Pulmonary artery endothelial cell (primary cell): Measurements from ENCODE around the gene ATAD3A. TPM values are rescaled to one million over a fixed set of nuclear protein-coding genes. Genes with fewer than 3 reads are reported as not detected.
"Not testable (repeated sequence)": the region's sequence is repeated elsewhere in the genome, so short reads cannot be mapped to it uniquely, and the experiment has no call there.

Experiments
- DNase-seq: peaks from one replicate; pipeline ENCODE4 v3.0.0-alpha.2; 2011; ENCODE audit warnings: low read depth, low spot score
- total RNA-seq: library from RNA; depleted of rRNA; stranded (reverse); fragments of >200 nt; gene quantifications from 2 replicates; pipeline ENCODE4 v1.2.3, GENCODE V29; 2014

Gene ATAD3A
- total RNA-seq, 1 donor from 2014 or later, result 64.1 TPM

DNA sequence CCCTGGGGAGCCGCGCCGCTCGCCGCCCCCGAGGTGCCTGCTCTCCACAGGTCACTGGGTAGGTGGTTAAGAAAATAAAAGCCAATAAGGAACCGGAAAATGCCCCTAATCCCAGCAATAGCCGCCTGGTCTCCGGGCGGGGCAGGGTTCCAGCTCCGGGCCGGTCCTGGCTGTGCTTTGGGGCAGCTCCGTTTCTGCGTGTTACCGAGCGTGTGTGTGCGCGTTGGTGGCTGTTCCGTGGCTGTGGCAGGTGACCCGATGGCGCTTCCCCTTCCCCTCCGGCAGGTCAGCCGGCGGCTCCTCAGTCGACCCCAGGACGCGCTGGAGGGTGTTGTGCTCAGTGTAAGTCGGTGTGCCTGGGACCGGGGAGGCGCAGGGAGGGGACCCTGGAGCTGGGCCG is 11.3 kb downstream of the ATAD3A start:
- DNase-seq, result not testable (repeated sequence)

- DNase-seq, result not testable (repeated sequence)
These were observed 11.7 kb downstream of the ATAD3A start for GRCh38 chr1:1523651-1524050.

DNA sequence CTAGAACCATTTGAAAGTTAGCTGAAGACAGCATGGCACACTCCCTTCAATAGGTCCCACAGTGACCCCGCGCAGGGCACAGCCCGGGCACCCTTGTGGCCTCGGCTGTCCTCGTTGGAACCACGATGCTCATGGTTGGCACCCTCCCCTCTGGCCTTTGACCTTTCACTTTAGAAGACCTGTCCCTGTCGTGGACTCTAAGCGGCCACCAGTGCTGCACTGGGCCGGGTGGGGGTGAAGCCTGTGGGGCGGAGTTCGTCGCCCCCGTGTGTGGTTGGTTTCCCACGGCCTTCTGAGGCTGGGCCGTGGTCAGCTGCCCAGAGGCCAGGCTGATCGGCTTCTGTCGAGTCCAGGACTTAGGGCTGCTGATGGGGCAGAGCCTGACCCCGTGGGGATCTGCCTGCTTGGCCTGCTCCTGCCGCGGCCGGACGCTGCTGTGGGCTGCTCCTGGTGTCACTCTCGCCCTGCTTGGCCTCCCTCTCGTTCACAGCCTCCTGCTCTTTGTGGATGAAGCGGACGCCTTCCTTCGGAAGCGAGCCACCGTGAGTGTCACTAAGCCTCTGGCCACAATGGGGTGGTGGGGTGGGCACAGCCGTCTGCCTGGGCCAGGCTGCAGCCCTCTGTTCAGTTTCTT is 12.9 kb downstream of the ATAD3A start:
- DNase-seq, result not testable (repeated sequence)

- DNase-seq, result not testable (repeated sequence)
These were observed 14.5 kb downstream of the ATAD3A start for GRCh38 chr1:1526476-1526875.

- no peak for DNase-seq
These were observed 15.3 kb downstream of the ATAD3A start for GRCh38 chr1:1527092-1527816.

- DNase-seq, result no peak
These were observed 16.6 kb downstream of the ATAD3A start for GRCh38 chr1:1528301-1529267.

- no peak for DNase-seq
These were observed 17.4 kb downstream of the ATAD3A start for GRCh38 chr1:1529321-1529720.

DNA sequence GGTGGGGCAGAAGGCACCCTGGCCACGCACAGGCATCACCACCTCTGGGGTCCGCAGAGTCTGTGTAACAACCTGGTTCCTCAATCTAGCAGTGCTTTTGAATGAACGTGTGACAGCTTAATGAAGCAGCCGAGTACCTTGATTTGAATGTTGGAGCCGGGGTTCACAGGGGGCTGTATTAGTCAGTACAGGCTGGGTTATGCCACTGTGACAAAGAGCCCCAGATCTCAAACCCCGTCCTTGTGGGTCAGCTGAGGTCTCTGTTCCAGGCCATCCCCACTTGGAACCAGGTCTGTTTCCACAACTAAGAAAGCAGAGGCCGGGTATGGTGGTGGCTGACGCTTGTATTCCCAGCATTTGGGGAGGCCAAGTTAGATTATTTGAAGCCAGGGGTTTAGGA is 18.0 kb downstream of the ATAD3A start:
- DNase-seq, result no peak

GRCh38 chr1:1531947-1532346 is 20.0 kb downstream of the ATAD3A start:
- DNase-seq, result no peak

GRCh38 chr1:1533176-1533893 is 21.4 kb downstream of the ATAD3A start:
- DNase-seq, result not testable (repeated sequence)

DNA sequence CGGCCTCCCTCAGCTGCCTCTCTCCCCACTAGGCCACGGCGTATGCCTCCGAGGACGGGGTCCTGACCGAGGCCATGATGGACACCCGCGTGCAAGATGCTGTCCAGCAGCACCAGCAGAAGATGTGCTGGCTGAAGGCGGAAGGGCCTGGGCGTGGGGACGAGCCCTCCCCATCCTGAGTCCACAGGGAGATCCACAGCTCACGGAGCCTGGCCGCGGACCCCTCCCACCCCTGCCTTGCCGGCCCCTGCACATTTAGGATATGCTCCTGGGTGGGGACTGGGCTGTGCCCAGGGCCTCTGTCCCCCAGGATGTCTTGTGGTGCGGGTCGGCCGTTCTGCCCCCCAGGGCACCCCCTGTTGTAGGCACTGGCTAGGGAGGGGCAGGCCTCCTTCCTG is 21.9 kb downstream of the ATAD3A start:
- not testable (repeated sequence) for DNase-seq

- no peak for DNase-seq
These were observed 22.6 kb downstream of the ATAD3A start for GRCh38 chr1:1534401-1535154.

- no peak for DNase-seq
These were observed 23.4 kb downstream of the ATAD3A start for GRCh38 chr1:1535201-1536018.

DNA sequence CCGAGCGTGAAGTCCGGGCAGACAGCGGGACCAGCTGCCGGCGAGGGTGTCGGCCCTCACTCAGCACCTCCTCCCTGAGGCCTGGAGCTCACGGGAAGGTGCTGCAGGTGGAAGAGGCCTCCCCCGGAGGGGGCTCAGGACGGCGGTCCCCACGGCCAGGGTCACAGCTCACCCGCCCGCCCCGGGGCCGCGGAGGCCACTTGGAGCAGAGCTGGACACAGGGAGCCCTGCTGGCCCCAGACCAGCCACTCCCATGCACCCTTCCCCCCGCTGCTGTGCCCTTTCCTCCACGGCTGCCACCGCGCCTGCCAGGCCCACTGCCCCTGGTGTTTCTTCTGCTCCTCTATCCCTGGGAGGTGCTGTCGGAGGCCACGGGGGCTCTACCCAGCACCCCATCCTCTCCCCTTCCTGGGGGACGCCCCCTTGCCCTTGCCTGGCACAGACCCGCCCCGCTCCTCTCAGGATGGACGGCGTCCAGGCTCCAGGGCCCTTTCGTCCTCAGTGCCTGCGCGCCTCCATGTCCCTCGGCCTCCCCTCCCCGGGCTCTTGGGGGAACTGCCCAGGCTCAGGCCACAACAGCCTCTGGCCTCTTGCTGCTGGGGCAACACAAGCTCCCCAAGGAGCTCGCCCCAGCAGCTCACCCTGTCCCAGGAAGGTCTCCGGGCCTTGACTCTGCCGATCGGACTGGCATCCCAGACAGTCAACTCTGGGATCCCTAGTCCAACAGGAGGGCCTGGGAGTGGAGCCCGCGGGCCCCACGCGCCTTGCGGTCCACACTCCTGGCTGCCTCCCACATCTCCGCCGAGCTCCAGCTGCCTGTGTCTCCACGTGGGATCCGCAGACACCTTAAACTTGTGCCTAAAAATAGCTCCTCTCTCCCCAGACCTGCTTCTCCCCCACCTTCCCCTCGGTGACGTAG is 24.3 kb downstream of the ATAD3A start:
- no peak for DNase-seq

DNA sequence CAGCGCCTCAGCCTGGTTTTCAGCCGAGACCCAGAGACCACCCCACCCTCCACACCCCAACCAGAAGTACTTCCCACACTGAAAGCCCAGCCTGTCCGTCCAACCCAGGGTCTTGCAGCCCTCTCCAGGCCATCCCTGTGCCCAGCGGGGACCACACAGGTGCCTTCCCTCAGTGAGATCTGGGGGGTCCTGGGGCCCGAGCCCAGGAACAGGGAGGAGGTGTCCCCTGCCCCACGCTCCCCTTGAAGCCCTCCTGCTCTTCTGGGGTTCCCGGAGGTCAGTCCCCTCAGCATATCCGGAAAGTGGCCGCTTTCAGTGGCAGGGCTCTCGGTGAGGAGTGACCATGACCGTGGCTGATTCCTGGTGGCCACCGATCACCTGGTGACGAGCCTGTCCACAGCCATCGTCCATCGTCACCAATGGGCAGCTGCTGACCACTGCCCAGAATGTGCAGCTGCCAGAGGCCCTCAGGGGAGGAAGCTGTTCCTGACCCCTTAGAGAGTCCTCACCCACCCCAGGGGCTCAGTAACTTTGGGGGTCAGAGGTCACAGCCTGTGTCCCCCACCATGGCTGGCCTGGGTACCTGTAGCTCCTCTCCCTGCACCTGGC is 25.1 kb downstream of the ATAD3A start:
- no peak for DNase-seq

- no peak for DNase-seq
These were observed 25.8 kb downstream of the ATAD3A start for GRCh38 chr1:1537626-1538250.

- no peak for DNase-seq
These were observed 26.4 kb downstream of the ATAD3A start for GRCh38 chr1:1538334-1538733.

- no peak for DNase-seq
These were observed 27.0 kb downstream of the ATAD3A start for GRCh38 chr1:1538989-1539309.
